BLaER1 treated with 17β-estradiol and CSF1 and Interleukin-3, amounts not matched to agents 10 nM and 100 nM (cell line): ENCODE data around the gene ZNF862.
A peak's percentile ranks its signal among the peaks of the same experiment; 100 is the strongest.
"Not testable (repeated sequence)": the region's sequence is repeated elsewhere in the genome, so short reads cannot be mapped to it uniquely, and the experiment has no call there.

Experiments
- H3K27ac ChIP-seq, 11 experiments: shearing (Covaris generic); formaldehyde crosslinking; 2 replicates each; pipeline ENCODE4 v1.8.1; 2022
- H3K27me3 ChIP-seq, 11 experiments: shearing (Covaris generic); formaldehyde crosslinking; 2 replicates each; pipeline ENCODE4 v1.8.1; 2022
- H3K36me3 ChIP-seq, 11 experiments: shearing (Covaris generic); formaldehyde crosslinking; 2 replicates each; pipeline ENCODE4 v1.8.1; 2022
- H3K4me1 ChIP-seq, 10 experiments: shearing (Covaris generic); formaldehyde crosslinking; 2 replicates each; pipeline ENCODE4 v1.8.1; 2022
- H3K4me2 ChIP-seq, 11 experiments: shearing (Covaris generic); formaldehyde crosslinking; 2 replicates each; pipeline ENCODE4 v1.8.1; 2022
- H3K4me3 ChIP-seq, 10 experiments: shearing (Covaris generic); formaldehyde crosslinking; 2 replicates each; pipeline ENCODE4 v1.8.1; 2022
- H3K9ac ChIP-seq, 11 experiments: shearing (Covaris generic); formaldehyde crosslinking; 2 replicates each; pipeline ENCODE4 v1.8.1; 2022
- H3K9me3 ChIP-seq, 11 experiments: shearing (Covaris generic); formaldehyde crosslinking; replicated peaks in 1 of 11; 2 replicates each; pipeline ENCODE4 v1.8.1; 2022
- H4K20me1 ChIP-seq, 11 experiments: shearing (Covaris generic); formaldehyde crosslinking; 2 replicates each; pipeline ENCODE4 v1.8.1; 2022
- Cebpa-rat ChIP-seq, 11 experiments: shearing (Covaris generic); IDR thresholded peaks; 2 replicates each; pipeline ENCODE4 v1.8.1; 2022

The ZNF862 gene

DNA sequence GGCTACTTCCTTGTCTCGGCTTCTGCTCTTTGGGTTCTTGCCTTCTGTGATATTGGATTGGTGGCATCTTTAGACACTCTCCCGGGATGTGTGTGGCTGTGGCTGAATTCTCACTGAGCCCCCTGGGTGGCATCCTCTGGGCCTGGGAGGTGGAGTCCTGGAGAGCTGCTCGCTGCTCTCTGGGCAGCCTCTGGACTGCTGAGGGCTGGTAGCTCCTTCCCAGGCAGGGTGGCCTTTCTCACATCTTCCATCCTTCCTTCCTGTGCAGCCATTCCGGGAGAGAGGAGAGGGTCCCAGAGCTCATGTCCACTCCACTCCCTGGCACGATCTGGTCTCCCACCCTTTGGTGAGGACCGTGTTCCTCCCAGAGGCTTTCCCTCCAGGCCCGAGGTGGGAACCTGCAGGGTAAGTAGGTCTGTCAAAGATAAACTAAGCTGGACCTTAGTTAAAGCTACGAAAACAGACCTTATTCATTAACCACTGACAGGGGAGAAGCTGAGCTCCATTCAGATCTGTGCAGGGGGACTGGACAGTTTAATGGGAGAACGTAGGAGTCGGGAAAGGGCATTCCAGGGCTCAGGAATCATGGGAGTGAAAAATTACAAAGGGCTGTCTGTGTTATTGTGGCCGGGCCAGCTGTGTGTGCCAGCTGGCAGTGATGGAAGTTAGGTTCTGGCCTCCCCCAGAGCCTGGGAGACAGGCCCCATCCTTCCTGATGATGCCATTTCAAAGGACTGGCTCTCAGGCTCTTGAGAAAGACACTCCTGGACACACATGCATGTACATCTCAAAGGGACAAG lies 44.3 kb downstream of the ZNF862 start:
- Histone ChIP-seq H3K4me1 (peaks cover 14 to 50% (median 39%) of the 10 kb centered on the region in 10 experiments), H4K20me1 (peaks cover 0 to 9% (median 0%) of the 10 kb centered on the region in 11 experiments; a peak in 2 of 22 replicates), H3K4me2 (no peak overlapping the region), H3K27ac (no peak overlapping the region), H3K36me3 (peaks cover 0 to 5% (median 0%) of the 10 kb centered on the region in 11 experiments; a peak in 1 of 22 replicates), H3K4me3 (no peak overlapping the region), H3K9ac (no peak overlapping the region), H3K27me3 (0 out of 22 replicates have a peak, but pooled peaks cover 0 to 5% (median 0%) of the 10 kb centered on the region in 11 experiments), H3K9me3 (no peaks in the 10 kb centered on the region)
- no peak for TF ChIP-seq Cebpa-rat (IDR thresholded peaks at IDR 0.05)

DNA sequence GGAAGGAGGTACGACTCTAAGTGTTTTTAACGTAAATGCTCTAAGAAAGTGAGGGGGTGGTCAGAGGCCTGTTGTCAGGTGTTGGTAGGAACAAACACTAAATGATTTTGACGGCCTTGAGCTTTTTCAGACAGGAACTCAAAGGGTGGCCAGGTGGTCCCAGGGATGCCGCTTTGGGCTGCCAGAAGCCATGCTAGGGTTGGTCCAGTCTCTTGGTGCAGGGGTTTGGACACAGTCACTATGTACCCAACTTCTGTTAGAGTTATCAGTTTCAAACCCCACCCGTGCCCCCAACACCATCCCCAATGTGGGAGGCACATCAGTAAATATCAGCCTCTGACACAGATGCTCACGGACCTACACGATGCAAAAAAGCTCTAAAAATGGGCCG lies 44.9 kb downstream of the ZNF862 start:
- Histone ChIP-seq H3K9me3 (no peaks in the 10 kb centered on the region), H3K4me2 (peak overlapping the region in 3 of 11 experiments; percentile 16 to 39 (median 26); a peak in 6 of 22 replicates), H3K4me3 (no peak overlapping the region), H3K4me1 (peaks cover 14 to 50% (median 39%) of the 10 kb centered on the region in 10 experiments), H4K20me1 (peaks cover 0 to 9% (median 0%) of the 10 kb centered on the region in 11 experiments; a peak in 2 of 22 replicates), H3K36me3 (peaks cover 0 to 5% (median 0%) of the 10 kb centered on the region in 11 experiments; a peak in 1 of 22 replicates), H3K9ac (no peak overlapping the region), H3K27me3 (0 out of 22 replicates have a peak, but pooled peaks cover 0 to 5% (median 0%) of the 10 kb centered on the region in 11 experiments), H3K27ac (no peak overlapping the region)
- TF ChIP-seq Cebpa-rat (IDR thresholded peaks at IDR 0.05), result no peak

GRCh38 chr7:149883452-149883861 lies 45.3 kb downstream of the ZNF862 start:
- Histone ChIP-seq H3K27ac (no peak overlapping the region), H3K36me3 (peaks cover 0 to 5% (median 0%) of the 10 kb centered on the region in 11 experiments; a peak in 1 of 22 replicates), H3K9ac (no peak overlapping the region), H3K9me3 (no peaks in the 10 kb centered on the region), H3K27me3 (0 out of 22 replicates have a peak, but pooled peaks cover 0 to 5% (median 0%) of the 10 kb centered on the region in 11 experiments), H3K4me2 (peak overlapping the region in 6 of 11 experiments; percentile 16 to 95 (median 62); a peak in 8 of 22 replicates), H4K20me1 (peaks cover 0 to 9% (median 0%) of the 10 kb centered on the region in 11 experiments; a peak in 2 of 22 replicates), H3K4me1 (peaks cover 14 to 50% (median 39%) of the 10 kb centered on the region in 10 experiments), H3K4me3 (no peak overlapping the region)
- no peak for TF ChIP-seq Cebpa-rat (IDR thresholded peaks at IDR 0.05)

DNA sequence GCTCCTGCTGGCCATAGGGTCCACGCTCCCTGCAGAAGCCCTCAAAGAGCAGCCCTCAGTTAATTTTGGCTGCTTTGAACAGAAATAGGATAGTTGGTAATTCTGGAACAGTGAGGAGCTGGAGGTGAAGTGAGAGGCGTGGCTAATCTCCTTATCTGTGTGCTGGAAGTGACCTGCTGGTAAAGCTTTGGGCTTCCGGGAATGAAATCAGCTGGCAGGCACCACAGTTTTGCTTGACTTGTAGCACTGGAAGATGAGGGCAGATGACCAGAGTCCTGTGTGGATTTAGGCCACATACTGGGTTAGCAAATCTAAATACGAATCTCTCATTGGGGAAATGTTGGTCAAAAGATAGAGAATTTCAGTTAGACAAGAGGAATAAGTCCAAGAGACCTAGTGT lies 45.8 kb downstream of the ZNF862 start:
- Histone ChIP-seq H3K4me1 (peaks cover 14 to 50% (median 39%) of the 10 kb centered on the region in 10 experiments), H4K20me1 (peaks cover 0 to 9% (median 0%) of the 10 kb centered on the region in 11 experiments; a peak in 2 of 22 replicates), H3K27me3 (0 out of 22 replicates have a peak, but pooled peaks cover 0 to 5% (median 0%) of the 10 kb centered on the region in 11 experiments), H3K9me3 (no peaks in the 10 kb centered on the region), H3K27ac (no peak overlapping the region), H3K9ac (no peak overlapping the region), H3K4me2 (peak overlapping the region in 8 of 11 experiments; percentile 26 to 95 (median 88); a peak in 11 of 22 replicates), H3K36me3 (peaks cover 0 to 5% (median 0%) of the 10 kb centered on the region in 11 experiments; a peak in 1 of 22 replicates), H3K4me3 (no peak overlapping the region)
- no peak for TF ChIP-seq Cebpa-rat (IDR thresholded peaks at IDR 0.05)

DNA sequence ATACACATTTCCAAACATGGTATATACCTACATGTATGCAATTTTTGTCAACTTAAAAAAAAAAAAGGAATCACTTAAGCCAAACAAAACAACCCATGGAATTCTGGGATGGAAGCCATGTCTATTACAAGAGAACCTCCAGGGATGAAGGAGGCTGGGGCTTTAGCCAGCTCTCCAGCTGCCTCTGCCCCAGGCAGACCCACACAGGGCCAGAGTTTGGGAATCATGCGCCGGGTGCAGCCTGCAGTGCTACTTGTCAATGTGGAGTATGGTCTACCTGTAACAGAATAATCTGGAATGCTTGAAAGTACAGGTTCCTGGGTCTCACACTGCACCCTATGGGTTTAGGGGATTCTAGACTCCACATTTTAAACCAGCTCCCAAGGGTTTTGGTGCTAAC lies 46.4 kb downstream of the ZNF862 start:
- H3K4me3 ChIP-seq, result no peak overlapping the region
- H3K9me3 ChIP-seq, result no peaks in the 10 kb centered on the region
- peak overlapping the region in 10 of 11 experiments; percentile 27 to 95 (median 88); a peak in 18 of 22 replicates for H3K4me2 ChIP-seq
- peaks cover 0 to 9% (median 0%) of the 10 kb centered on the region in 11 experiments; a peak in 2 of 22 replicates for H4K20me1 ChIP-seq
- no peaks in the 10 kb centered on the region for H3K36me3 ChIP-seq
- H3K4me1 ChIP-seq, result peaks cover 14 to 49% (median 39%) of the 10 kb centered on the region in 10 experiments
- no peak overlapping the region for H3K27ac ChIP-seq
- TF ChIP-seq Cebpa-rat (IDR thresholded peaks at IDR 0.05), result no peak
- 0 out of 22 replicates have a peak overlapping the region, but pooled peaks of 2 of the 11 experiments have one; percentile 26 to 41 for H3K9ac ChIP-seq
- 0 out of 22 replicates have a peak, but pooled peaks cover 0 to 5% (median 0%) of the 10 kb centered on the region in 11 experiments for H3K27me3 ChIP-seq

DNA sequence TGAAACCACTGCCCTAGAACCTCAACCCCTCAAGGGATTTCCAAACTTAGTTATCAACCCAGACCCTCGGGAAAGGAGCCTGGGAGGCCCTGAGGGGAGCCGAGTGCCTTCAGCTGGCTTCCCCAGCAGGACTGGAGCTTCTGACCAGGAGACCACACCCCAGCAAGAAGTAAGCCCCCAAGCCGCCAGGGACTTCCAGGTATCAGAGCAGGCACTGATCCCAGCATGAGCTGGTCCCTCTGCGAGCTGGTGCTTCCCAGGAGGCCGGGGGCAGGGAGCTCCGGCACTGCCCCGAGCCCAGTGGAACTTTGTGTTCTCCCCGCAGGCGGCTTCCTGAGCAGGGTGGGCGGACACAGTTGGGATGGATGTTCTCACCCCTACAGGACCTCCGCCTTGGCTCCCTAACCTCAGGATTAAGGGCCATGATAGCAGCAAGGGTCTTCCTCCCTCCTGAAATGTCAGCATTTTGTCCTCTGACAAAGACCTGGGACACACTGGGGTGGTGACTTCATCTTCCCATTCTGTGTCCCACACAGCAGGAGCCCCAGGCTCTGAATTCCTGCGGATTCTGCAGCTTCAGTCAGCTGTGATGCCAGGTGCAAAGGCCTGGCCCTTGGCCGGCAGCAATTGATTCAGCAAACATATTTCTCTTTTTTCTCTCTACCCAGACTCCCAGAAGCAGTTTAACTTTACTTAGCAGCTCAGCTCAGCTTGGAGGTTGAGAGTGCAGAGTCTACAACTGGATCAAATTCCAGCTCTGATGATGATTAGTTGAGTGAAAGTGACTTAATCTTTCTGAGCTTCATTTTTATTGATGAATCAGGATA lies 47.2 kb downstream of the ZNF862 start:
- Histone ChIP-seq H3K4me1 (peaks cover 14 to 46% (median 39%) of the 10 kb centered on the region in 10 experiments), H3K4me3 (no peak overlapping the region; a peak in 2 of 20 replicates), H3K4me2 (peak overlapping the region; percentile 27 to 95 (median 87)), H3K27ac (peak overlapping the region in 4 of 11 experiments; percentile 1 to 32 (median 10); a peak in 3 of 22 replicates), H3K36me3 (no peaks in the 10 kb centered on the region), H3K9ac (peak overlapping the region in 3 of 11 experiments; percentile 7 to 41 (median 26); a peak in 4 of 22 replicates), H3K9me3 (no peaks in the 10 kb centered on the region), H3K27me3 (0 out of 22 replicates have a peak, but pooled peaks cover 0 to 5% (median 0%) of the 10 kb centered on the region in 11 experiments), H4K20me1 (peaks cover 0 to 9% (median 0%) of the 10 kb centered on the region in 11 experiments; a peak in 2 of 22 replicates)
- TF ChIP-seq Cebpa-rat (IDR thresholded peaks at IDR 0.05), result no peak

GRCh38 chr7:149886018-149886415 lies 47.8 kb downstream of the ZNF862 start:
- H3K4me2 ChIP-seq, result peak overlapping the region; percentile 27 to 95 (median 87)

GRCh38 chr7:149887311-149887710 lies 49.1 kb downstream of the ZNF862 start:
- H3K4me2 ChIP-seq, result peak overlapping the region in 4 of 11 experiments; percentile 18 to 95 (median 89); a peak in 4 of 22 replicates
- 0 out of 22 replicates have a peak, but pooled peaks cover 0 to 5% (median 0%) of the 10 kb centered on the region in 11 experiments for H3K27me3 ChIP-seq
- peaks cover 0 to 9% (median 0%) of the 10 kb centered on the region in 11 experiments; a peak in 2 of 22 replicates for H4K20me1 ChIP-seq
- no peak overlapping the region for H3K9ac ChIP-seq
- H3K4me3 ChIP-seq, result no peak overlapping the region
- H3K4me1 ChIP-seq, result peaks cover 14 to 46% (median 39%) of the 10 kb centered on the region in 10 experiments
- no peaks in the 10 kb centered on the region for H3K9me3 ChIP-seq
- no peak overlapping the region for H3K27ac ChIP-seq
- no peak for TF ChIP-seq Cebpa-rat (IDR thresholded peaks at IDR 0.05)
- H3K36me3 ChIP-seq, result no peaks in the 10 kb centered on the region

More at GRCh38 chr7:149886018-149886415, 47.8 kb downstream of the ZNF862 start:
- no peak for TF ChIP-seq Cebpa-rat (IDR thresholded peaks at IDR 0.05)
- Histone ChIP-seq H3K27me3 (0 out of 22 replicates have a peak, but pooled peaks cover 0 to 5% (median 0%) of the 10 kb centered on the region in 11 experiments), H3K9me3 (no peaks in the 10 kb centered on the region), H3K27ac (no peak overlapping the region), H4K20me1 (peaks cover 0 to 9% (median 0%) of the 10 kb centered on the region in 11 experiments; a peak in 2 of 22 replicates), H3K36me3 (no peaks in the 10 kb centered on the region), H3K4me3 (no peak overlapping the region), H3K4me1 (peaks cover 14 to 46% (median 39%) of the 10 kb centered on the region in 10 experiments), H3K9ac (no peak overlapping the region)

- not testable (repeated sequence) for H3K27ac ChIP-seq, H3K9ac ChIP-seq
These were observed 52.5 kb downstream of the ZNF862 start for GRCh38 chr7:149890715-149891114.

GRCh38 chr7:149894957-149895356 lies 56.8 kb downstream of the ZNF862 start:
- H3K4me1 ChIP-seq, H3K27me3 ChIP-seq, H3K27ac ChIP-seq, H3K9me3 ChIP-seq, H3K36me3 ChIP-seq, H3K4me2 ChIP-seq, H3K9ac ChIP-seq, H4K20me1 ChIP-seq, H3K4me3 ChIP-seq: not testable (repeated sequence)

More at GRCh38 chr7:149890715-149891114, 52.5 kb downstream of the ZNF862 start:
- H3K4me3 ChIP-seq, H3K9me3 ChIP-seq, H4K20me1 ChIP-seq, H3K36me3 ChIP-seq, H3K4me2 ChIP-seq, H3K27me3 ChIP-seq: not testable (repeated sequence)
- peaks cover 9 to 19% (median 15%) of the 10 kb centered on the region in 10 experiments for H3K4me1 ChIP-seq

GRCh38 chr7:149907776-149908376 lies 69.7 kb downstream of the ZNF862 start:
- H3K9ac ChIP-seq, H3K27ac ChIP-seq, H3K4me3 ChIP-seq, H4K20me1 ChIP-seq, H3K9me3 ChIP-seq, H3K4me1 ChIP-seq, H3K36me3 ChIP-seq, H3K4me2 ChIP-seq, H3K27me3 ChIP-seq: not testable (repeated sequence)
